Kidney epithelial cell (primary cell): ENCODE results near the gene SNAPC4. TPM values are rescaled to one million over a fixed set of nuclear protein-coding genes. Genes with fewer than 3 reads are reported as not detected.
A peak's percentile ranks its signal among the peaks of the same experiment; 100 is the strongest.

Source experiments
- DNase-seq: peaks from one replicate; pipeline ENCODE4 v3.0.0-alpha.2; 2010; ENCODE audit warnings: low read depth
- H3K27me3 ChIP-seq: 2 replicates; pipeline ENCODE4 v1.6.0; 2011; ENCODE audit warnings: low read length; ENCODE audit not compliant: control insufficient read depth, insufficient read depth
- H3K36me3 ChIP-seq: 2 replicates; pipeline ENCODE4 v1.5.1; 2011; ENCODE audit warnings: low read length; ENCODE audit not compliant: control insufficient read depth, insufficient read depth
- H3K4me3 ChIP-seq: 2 replicates; pipeline ENCODE4 v1.5.1; 2011; ENCODE audit warnings: low read depth, mild to moderate bottlenecking, control low read depth, low read length
- total RNA-seq: library from RNA; depleted of rRNA; stranded (reverse); fragments of >200 nt; gene quantifications from 2 replicates; pipeline ENCODE4 v1.2.3, GENCODE V29; 2015
- TF ChIP-seq, protein P1 (sequence below): IDR thresholded peaks from 2 replicates; pipeline ENCODE4 v1.5.1; 2011; ENCODE audit warnings: mild to moderate bottlenecking, moderate library complexity, low read length, control low read depth, inconsistent platforms; ENCODE audit not compliant: insufficient read depth, poor library complexity, severe bottlenecking

Gene SNAPC4, protein sequence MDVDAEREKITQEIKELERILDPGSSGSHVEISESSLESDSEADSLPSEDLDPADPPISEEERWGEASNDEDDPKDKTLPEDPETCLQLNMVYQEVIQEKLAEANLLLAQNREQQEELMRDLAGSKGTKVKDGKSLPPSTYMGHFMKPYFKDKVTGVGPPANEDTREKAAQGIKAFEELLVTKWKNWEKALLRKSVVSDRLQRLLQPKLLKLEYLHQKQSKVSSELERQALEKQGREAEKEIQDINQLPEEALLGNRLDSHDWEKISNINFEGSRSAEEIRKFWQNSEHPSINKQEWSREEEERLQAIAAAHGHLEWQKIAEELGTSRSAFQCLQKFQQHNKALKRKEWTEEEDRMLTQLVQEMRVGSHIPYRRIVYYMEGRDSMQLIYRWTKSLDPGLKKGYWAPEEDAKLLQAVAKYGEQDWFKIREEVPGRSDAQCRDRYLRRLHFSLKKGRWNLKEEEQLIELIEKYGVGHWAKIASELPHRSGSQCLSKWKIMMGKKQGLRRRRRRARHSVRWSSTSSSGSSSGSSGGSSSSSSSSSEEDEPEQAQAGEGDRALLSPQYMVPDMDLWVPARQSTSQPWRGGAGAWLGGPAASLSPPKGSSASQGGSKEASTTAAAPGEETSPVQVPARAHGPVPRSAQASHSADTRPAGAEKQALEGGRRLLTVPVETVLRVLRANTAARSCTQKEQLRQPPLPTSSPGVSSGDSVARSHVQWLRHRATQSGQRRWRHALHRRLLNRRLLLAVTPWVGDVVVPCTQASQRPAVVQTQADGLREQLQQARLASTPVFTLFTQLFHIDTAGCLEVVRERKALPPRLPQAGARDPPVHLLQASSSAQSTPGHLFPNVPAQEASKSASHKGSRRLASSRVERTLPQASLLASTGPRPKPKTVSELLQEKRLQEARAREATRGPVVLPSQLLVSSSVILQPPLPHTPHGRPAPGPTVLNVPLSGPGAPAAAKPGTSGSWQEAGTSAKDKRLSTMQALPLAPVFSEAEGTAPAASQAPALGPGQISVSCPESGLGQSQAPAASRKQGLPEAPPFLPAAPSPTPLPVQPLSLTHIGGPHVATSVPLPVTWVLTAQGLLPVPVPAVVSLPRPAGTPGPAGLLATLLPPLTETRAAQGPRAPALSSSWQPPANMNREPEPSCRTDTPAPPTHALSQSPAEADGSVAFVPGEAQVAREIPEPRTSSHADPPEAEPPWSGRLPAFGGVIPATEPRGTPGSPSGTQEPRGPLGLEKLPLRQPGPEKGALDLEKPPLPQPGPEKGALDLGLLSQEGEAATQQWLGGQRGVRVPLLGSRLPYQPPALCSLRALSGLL (N-terminal part only)
- 14.9 and 21.0 TPM in 2 replicates for total RNA-seq

DNA sequence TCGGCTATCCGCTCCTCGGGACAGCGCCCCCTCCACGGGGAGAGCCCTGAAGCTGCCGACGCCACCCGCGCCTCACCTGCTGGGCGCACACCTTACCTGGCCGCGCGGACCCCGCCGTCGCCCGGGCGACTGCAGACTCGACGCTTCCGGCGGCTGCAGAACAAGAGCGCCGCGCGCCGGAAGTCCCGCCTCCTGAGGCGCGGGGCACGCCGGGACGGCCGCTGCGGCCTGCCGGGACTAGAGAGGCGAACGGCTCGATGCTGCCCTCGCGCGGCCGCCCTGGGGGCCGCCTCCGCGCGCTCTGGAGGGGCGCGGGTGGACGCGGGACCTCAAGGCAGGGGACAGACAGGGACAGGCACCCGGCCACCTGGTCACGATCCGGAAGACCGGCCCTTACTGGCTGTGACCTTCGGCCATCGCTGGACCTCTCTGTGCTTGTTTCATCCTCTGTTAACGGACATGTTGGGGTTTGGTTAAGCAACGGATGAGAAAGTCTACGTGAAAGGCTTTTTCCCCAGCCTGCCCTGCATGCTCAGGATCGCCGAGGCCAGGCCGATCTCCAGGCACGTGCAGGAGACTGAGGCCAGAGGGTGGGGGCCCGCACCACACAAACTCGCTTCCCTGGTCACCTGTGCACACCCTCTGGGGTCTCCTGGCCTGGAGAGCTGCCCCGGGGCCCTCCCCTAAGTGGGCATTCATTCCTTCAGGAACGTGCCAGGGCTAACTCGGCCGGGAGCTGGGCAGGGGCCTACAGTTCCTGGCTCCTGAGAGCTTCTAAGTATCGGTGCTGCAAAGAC is at the start of gene SNAPC4:
Gene SNAPC4, minus strand, starts transcription at position 133 of the 797 bp plus-strand sequence. CDS start 1,742 bp downstream, outside the sequence.
- peak; percentile 32 for DNase-seq

DNA sequence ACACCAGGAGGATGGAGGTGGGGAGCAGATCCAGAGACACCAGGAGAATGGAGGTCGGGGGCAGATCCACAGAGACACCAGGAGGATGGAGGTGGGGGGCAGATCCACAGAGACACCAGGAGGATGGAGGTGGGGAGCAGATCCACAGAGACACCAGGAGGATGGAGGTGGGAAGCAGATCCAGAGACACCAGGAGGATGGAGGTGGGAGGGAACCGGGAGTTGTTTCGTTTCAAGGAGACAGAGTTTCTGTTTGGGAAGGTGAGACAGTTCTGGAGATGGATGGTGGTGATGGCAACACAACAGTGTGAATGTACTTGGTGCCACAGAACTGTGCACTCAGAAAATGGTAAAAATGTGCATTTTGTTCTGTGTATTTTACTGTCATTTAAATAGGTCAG is 48.7 kb upstream of the SNAPC4 start:
- Histone ChIP-seq H3K36me3 (peaks cover 4% of the 10 kb centered on the region), H3K4me3 (no peak overlapping the region), H3K27me3 (no peaks in the 10 kb centered on the region)
- TF ChIP-seq, protein P1, sequence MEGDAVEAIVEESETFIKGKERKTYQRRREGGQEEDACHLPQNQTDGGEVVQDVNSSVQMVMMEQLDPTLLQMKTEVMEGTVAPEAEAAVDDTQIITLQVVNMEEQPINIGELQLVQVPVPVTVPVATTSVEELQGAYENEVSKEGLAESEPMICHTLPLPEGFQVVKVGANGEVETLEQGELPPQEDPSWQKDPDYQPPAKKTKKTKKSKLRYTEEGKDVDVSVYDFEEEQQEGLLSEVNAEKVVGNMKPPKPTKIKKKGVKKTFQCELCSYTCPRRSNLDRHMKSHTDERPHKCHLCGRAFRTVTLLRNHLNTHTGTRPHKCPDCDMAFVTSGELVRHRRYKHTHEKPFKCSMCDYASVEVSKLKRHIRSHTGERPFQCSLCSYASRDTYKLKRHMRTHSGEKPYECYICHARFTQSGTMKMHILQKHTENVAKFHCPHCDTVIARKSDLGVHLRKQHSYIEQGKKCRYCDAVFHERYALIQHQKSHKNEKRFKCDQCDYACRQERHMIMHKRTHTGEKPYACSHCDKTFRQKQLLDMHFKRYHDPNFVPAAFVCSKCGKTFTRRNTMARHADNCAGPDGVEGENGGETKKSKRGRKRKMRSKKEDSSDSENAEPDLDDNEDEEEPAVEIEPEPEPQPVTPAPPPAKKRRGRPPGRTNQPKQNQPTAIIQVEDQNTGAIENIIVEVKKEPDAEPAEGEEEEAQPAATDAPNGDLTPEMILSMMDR, result no peak
- DNase-seq, result no peak

More for the DNA sequence above, at the start of gene SNAPC4:
- Histone ChIP-seq H3K4me3 (peak within 1 kb of the TSS; percentile 92), H3K27me3 (no peaks in the 10 kb centered on the region), H3K36me3 (peaks cover 2% of the 10 kb centered on the region)
- TF ChIP-seq, protein P1, result peak; percentile 39

DNA sequence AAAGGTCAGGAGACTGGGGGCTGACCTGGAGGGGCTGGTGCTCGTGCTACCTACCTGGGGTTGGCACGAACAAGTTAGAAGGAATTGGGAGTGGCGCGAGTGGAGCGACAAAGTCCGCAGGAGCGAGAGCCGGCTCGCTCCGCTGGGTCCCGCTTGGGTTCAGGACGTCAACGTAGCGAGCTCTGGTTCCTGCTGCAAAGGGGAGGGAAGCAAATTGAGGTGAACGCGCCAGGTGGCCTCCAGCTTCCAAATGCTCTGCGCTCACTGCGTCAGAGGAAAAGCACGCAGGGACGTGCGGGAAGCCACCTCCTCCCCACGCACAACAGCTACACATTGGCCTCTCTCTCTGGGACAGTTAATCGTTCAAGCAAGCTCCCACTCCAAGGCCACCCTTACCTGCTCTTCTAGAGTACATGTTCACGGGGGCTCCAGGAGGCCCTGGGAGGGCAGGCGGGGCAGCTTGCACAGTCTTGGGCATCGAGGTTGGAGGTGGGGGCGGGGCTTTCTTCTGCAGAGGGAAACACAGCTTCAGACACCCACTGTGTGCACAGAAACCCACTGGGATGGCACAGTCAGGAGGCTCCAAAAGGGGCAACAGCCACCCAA is 47.3 kb upstream of the SNAPC4 start:
- Histone ChIP-seq H3K36me3 (peaks cover 4% of the 10 kb centered on the region), H3K4me3 (no peak overlapping the region), H3K27me3 (no peaks in the 10 kb centered on the region)
- no peak for DNase-seq
- TF ChIP-seq, protein P1, result no peak

DNA sequence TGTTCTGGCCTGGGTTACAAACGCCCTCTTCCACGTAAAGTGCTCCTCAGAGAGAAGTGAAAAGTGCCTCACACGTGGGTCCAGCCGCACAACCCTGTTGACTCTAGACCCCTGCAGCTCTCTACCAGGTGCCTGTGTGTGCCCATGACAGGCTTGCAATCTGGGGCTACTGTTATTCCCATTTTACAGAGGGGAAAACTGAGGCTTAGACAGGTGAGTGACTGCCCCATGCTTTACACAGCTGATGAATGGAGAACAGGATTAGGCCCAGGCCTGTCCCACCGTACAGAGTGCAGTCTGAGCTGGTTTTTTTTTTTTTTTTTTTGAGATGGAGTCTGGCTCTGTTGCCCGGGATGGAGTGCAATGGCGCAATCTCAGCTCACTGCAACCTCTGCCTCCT is 45.8 kb upstream of the SNAPC4 start:
- H3K27me3 ChIP-seq, result no peaks in the 10 kb centered on the region
- no peak overlapping the region for H3K4me3 ChIP-seq
- TF ChIP-seq, protein P1, result no peak
- peaks cover 5% of the 10 kb centered on the region for H3K36me3 ChIP-seq
- no peak for DNase-seq
